SK-N-SH (cell line): Measurements from ENCODE around the gene ARHGAP6.
"Not testable (repeated sequence)": the region's sequence is repeated elsewhere in the genome, so short reads cannot be mapped to it uniquely, and the experiment has no call there.

ENCODE experiments used
- CHD2 ChIP-seq: fragments of 150-350 bp; IDR thresholded peaks from 2 replicates; pipeline ENCODE4 v1.6.1; 2018; ENCODE audit warnings: low read length; ENCODE audit not compliant: partially characterized antibody
- CTCF ChIP-seq: fragments of 200-600 bp; sonication (generic); IDR thresholded peaks from 2 replicates; pipeline ENCODE4 v1.6.1; 2017; ENCODE audit warnings: antibody characterized with exemption, mild to moderate bottlenecking, moderate library complexity
- EP300 ChIP-seq, 2 experiments: IDR thresholded peaks; 2 replicates each; pipeline versions ENCODE4 v1.4.0 to v1.6.1; 2012; ENCODE audit warnings: borderline replicate concordance in 1 of 2, low read depth in 1 of 2, low read length in 1 of 2
- GABPA ChIP-seq: IDR thresholded peaks from 2 replicates; pipeline ENCODE4 v1.4.0; 2012; ENCODE audit warnings: low read depth, mild to moderate bottlenecking
- IRF3 ChIP-seq: fragments of 150-350 bp; IDR thresholded peaks from 2 replicates; pipeline ENCODE4 v1.6.1; 2016; ENCODE audit warnings: mild to moderate bottlenecking, low read depth, low read length
- POLR2AphosphoS5 ChIP-seq: IDR thresholded peaks from 2 replicates; pipeline ENCODE4 v1.6.1; 2012; ENCODE audit warnings: low read depth, low read length
- RAD21 ChIP-seq: IDR thresholded peaks from 2 replicates; pipeline ENCODE4 v1.6.1; 2012; ENCODE audit warnings: mild to moderate bottlenecking, low read length
- REST ChIP-seq: IDR thresholded peaks from 2 replicates; pipeline ENCODE4 v1.6.1; 2012; ENCODE audit warnings: mild to moderate bottlenecking, low read depth, low read length, moderate library complexity
- RFX5 ChIP-seq: IDR thresholded peaks from 2 replicates; pipeline ENCODE4 v1.6.1; 2012; ENCODE audit warnings: mild to moderate bottlenecking, improper control_type of control experiment, low read length
- RXRA ChIP-seq: IDR thresholded peaks from 2 replicates; pipeline ENCODE4 v1.4.0; 2012; ENCODE audit warnings: low read depth, mild to moderate bottlenecking, borderline replicate concordance
- TCF12 ChIP-seq: IDR thresholded peaks from 2 replicates; pipeline ENCODE4 v1.4.0; 2012
- ZBTB33 ChIP-seq: IDR thresholded peaks from 2 replicates; pipeline ENCODE4 v1.4.0; 2012; ENCODE audit warnings: low read depth, borderline replicate concordance

GRCh38 chrX:11363825-11364224 is 301.9 kb downstream of the ARHGAP6 start:
- not testable (repeated sequence) for TF ChIP-seq TCF12; CTCF; GABPA; ZBTB33; EP300 (IDR thresholded peaks at IDR 0.05; ENCODE audit: borderline replicate concordance in 1 of 2, low read depth in 1 of 2, low read length in 1 of 2); CHD2; RXRA; REST; POLR2AphosphoS5; IRF3; RFX5; RAD21
